GM10248 (cell line): ENCODE data around the gene SHF.
"Not testable (repeated sequence)": the region's sequence is repeated elsewhere in the genome, so short reads cannot be mapped to it uniquely, and the experiment has no call there.

ENCODE experiments used
- CTCF ChIA-PET: fragments of 300-600 bp; sonication (Branson Sonifier 250); formaldehyde crosslinking; extraction: SDS; loops from one replicate; lab custom pipeline; 2021; ENCODE audit warnings: antibody characterized with exemption; lab: Yijun Ruan, JAX
- POLR2A ChIA-PET: fragments of 350-650 bp; sonication (Branson Sonifier 250); formaldehyde crosslinking; extraction: SDS; loops from one replicate; lab custom pipeline; 2020; ENCODE audit warnings: antibody characterized with exemption; lab: Yijun Ruan, JAX
- DNase-seq: peaks from one replicate; pipeline ENCODE4 v3.0.0; 2012; ENCODE audit errors: extremely low spot score
- CTCF ChIP-seq: IDR thresholded peaks from 2 replicates; pipeline ENCODE4 v1.5.1; 2012; ENCODE audit warnings: mild to moderate bottlenecking, low read depth; ENCODE audit errors: extremely low read depth, missing control alignments, control extremely low read depth

Gene SHF

GRCh38 chr15:45187894-45188830 lies at the start of gene SHF:
Gene SHF (minus strand): TSS chr15:45187966. CDS start chr15:45187951, 15 bp downstream.
- CTCF ChIA-PET, result interaction anchor here (0.7 to 2.6 kb wide), 6 partner anchors 9 to 16 kb away, joined by 3 to 12 read pairs (median 4); no protein-coding TSS in a partner anchor
- DNase-seq, result peak; percentile 84
- POLR2A ChIA-PET, result interaction anchor here (0.6 to 1.2 kb wide), 12 partner anchors 10 to 489 kb away, joined by 3 to 8 read pairs (median 4); a partner anchor contains a TSS
- no peak for TF ChIP-seq CTCF

- CTCF ChIA-PET, result interaction anchor here (1.0 to 1.8 kb wide), 2 partner anchors 14 to 74 kb away, joined by 3 to 5 read pairs; no protein-coding TSS in a partner anchor
- DNase-seq, POLR2A ChIA-PET: not testable (repeated sequence)
Observed at GRCh38 chr15:45236806-45237205, 49.0 kb upstream of the SHF start.

- CTCF ChIA-PET, result interaction anchor here (1.4 kb wide), 1 partner anchor 159 kb away, joined by 3 read pairs; no protein-coding TSS in a partner anchor
- POLR2A ChIA-PET, result interaction anchor here (0.6 kb wide), 1 partner anchor 497 kb away, joined by 8 read pairs; no protein-coding TSS in a partner anchor
- no peak for TF ChIP-seq CTCF
- DNase-seq, result no peak
Observed at GRCh38 chr15:45234562-45235235, 46.9 kb upstream of the SHF start.

- CTCF ChIA-PET, result interaction anchor here (0.8 to 3.3 kb wide), 3 partner anchors 27 to 111 kb away, joined by 3 to 15 read pairs (median 3); no protein-coding TSS in a partner anchor
- TF ChIP-seq CTCF, result no peak
- POLR2A ChIA-PET, result no interaction called here
- DNase-seq, result no peak
Observed at GRCh38 chr15:45231864-45232562, 44.2 kb upstream of the SHF start.

- ChIA-PET POLR2A (no interaction called here), CTCF (interaction anchor here (1.3 to 3.3 kb wide), 2 partner anchors 25 to 26 kb away, joined by 3 to 15 read pairs; no protein-coding TSS in a partner anchor)
- DNase-seq, result no peak
- TF ChIP-seq CTCF, result no peak
Observed at GRCh38 chr15:45231132-45231531, 43.4 kb upstream of the SHF start.

- DNase-seq, result no peak
- ChIA-PET POLR2A (no interaction called here), CTCF (interaction anchor here (1.0 to 3.3 kb wide), 4 partner anchors 18 to 62 kb away, joined by 3 to 15 read pairs (median 3); no protein-coding TSS in a partner anchor)
- TF ChIP-seq CTCF, result no peak
Observed at GRCh38 chr15:45230245-45230965, 42.6 kb upstream of the SHF start.
